Adrenal gland (tissue), 5 donors: ENCODE data around the gene TMEM109.

ENCODE experiments used
- CTCF ChIP-seq, 6 experiments: fragments of 450-650 bp in 4 of 6; fragments of 200-600 bp in 2 of 6; sonication (generic) in 1 of 6; IDR thresholded peaks; 1 replicate in 5 of 6; 2 replicates in 1 of 6; pipeline versions ENCODE4 v1.5.1 to v1.8.0; 2016 to 2021; ENCODE audit warnings: antibody characterized with exemption in 6 of 6, mild to moderate bottlenecking in 2 of 6, moderate library complexity in 1 of 6
- POLR2A ChIP-seq, 2 donors: fragments of 450-650 bp; IDR thresholded peaks; one replicate each; pipeline ENCODE4 v1.6.1; 2017; ENCODE audit warnings: antibody characterized with exemption in 2 of 2, mild to moderate bottlenecking in 2 of 2, moderate library complexity in 1 of 2
- donor health status: DM: no; HTN: no; CAD: no.

- TF ChIP-seq POLR2A (IDR thresholded peaks at IDR 0.05) (no peak), CTCF (IDR thresholded peaks at IDR 0.05) (no peak)
Observed at GRCh38 chr11:60934790-60935605, 21.0 kb downstream of the TMEM109 start.
